Brain microvascular endothelial cell (primary cell): ENCODE results near the gene ATP13A2.

Source experiments
- DNase-seq: peaks from one replicate; pipeline ENCODE4 v3.0.0-alpha.2; 2020
- H3K27ac ChIP-seq: fragments of 250-450 bp; sonication (Bioruptor Pico); 2 replicates; pipeline ENCODE4 v1.5.1; 2020; ENCODE audit warnings: mild to moderate bottlenecking, moderate library complexity
- H3K27me3 ChIP-seq: fragments of 250-450 bp; sonication (Bioruptor Pico); replicated peaks from 2 replicates; pipeline ENCODE4 v1.5.1; 2020; ENCODE audit warnings: mild to moderate bottlenecking
- H3K36me3 ChIP-seq: fragments of 250-450 bp; sonication (Bioruptor Pico); replicated peaks from 2 replicates; pipeline ENCODE4 v1.5.1; 2020; ENCODE audit warnings: mild to moderate bottlenecking
- H3K4me3 ChIP-seq: 2 replicates; pipeline ENCODE4 v1.5.1; 2011; ENCODE audit warnings: low read depth, mild to moderate bottlenecking, control low read depth, low read length, moderate library complexity
- in situ Hi-C: cut with HindIII; loops from 2 replicates; pipeline ENCODE4 v1.10.0; 2017; ENCODE audit warnings: low sequenced_read_pairs, low pct_ligation_motif_present
- TF ChIP-seq, protein P1 (sequence below): IDR thresholded peaks from 2 replicates; pipeline ENCODE4 v1.5.1; 2011; ENCODE audit warnings: low read depth, mild to moderate bottlenecking, moderate library complexity, low read length, control low read depth, inconsistent platforms; ENCODE audit errors: missing control alignments

The ATP13A2 gene

GRCh38 chr1:16983649-16984048, 28.1 kb downstream of the ATP13A2 start:
- Histone ChIP-seq H3K27me3 (no peaks in the 10 kb centered on the region), H3K36me3 (peaks cover 10% of the 10 kb centered on the region), H3K4me3 (no peak overlapping the region), H3K27ac (no peak overlapping the region)
- in situ Hi-C loops: no loop called here
- DNase-seq: no peak
- TF ChIP-seq, protein P1, sequence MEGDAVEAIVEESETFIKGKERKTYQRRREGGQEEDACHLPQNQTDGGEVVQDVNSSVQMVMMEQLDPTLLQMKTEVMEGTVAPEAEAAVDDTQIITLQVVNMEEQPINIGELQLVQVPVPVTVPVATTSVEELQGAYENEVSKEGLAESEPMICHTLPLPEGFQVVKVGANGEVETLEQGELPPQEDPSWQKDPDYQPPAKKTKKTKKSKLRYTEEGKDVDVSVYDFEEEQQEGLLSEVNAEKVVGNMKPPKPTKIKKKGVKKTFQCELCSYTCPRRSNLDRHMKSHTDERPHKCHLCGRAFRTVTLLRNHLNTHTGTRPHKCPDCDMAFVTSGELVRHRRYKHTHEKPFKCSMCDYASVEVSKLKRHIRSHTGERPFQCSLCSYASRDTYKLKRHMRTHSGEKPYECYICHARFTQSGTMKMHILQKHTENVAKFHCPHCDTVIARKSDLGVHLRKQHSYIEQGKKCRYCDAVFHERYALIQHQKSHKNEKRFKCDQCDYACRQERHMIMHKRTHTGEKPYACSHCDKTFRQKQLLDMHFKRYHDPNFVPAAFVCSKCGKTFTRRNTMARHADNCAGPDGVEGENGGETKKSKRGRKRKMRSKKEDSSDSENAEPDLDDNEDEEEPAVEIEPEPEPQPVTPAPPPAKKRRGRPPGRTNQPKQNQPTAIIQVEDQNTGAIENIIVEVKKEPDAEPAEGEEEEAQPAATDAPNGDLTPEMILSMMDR: no peak

GRCh38 chr1:16982902-16983301, 28.8 kb downstream of the ATP13A2 start:
- in situ Hi-C loops: no loop called here
- Histone ChIP-seq H3K36me3 (peaks cover 6% of the 10 kb centered on the region), H3K27ac (no peak overlapping the region), H3K27me3 (no peaks in the 10 kb centered on the region), H3K4me3 (no peak overlapping the region)
- no peak for DNase-seq
- TF ChIP-seq, protein P1: no peak

- DNase-seq: peak; percentile 91
- H3K4me3 ChIP-seq: peak overlapping the region; percentile 80
- in situ Hi-C loops: no loop called here
- TF ChIP-seq, protein P1: no peak
- peaks cover 7% of the 10 kb centered on the region for H3K36me3 ChIP-seq
- H3K27me3 ChIP-seq: no peaks in the 10 kb centered on the region
- H3K27ac ChIP-seq: peak overlapping the region; percentile 81
These were observed 30.4 kb downstream of the ATP13A2 start for GRCh38 chr1:16981269-16981849.

GRCh38 chr1:16980473-16981268, 31.1 kb downstream of the ATP13A2 start, which contains the start of gene MFAP2:
Gene MFAP2 (minus strand): TSS chr1:16980620. CDS start chr1:16978273, 2,347 bp downstream.
- no peak for DNase-seq

GRCh38 chr1:16979475-16980327, 32.0 kb downstream of the ATP13A2 start:
- Histone ChIP-seq H3K36me3 (peaks cover 15% of the 10 kb centered on the region), H3K4me3 (peak overlapping the region; percentile 80), H3K27me3 (no peaks in the 10 kb centered on the region), H3K27ac (peak overlapping the region; percentile 81)
- in situ Hi-C loops: no loop called here
- TF ChIP-seq, protein P1: no peak
- no peak for DNase-seq

More at GRCh38 chr1:16980473-16981268, 31.1 kb downstream of the ATP13A2 start, which contains the start of gene MFAP2:
- H3K4me3 ChIP-seq: peak within 1 kb of the TSS; percentile 80
- in situ Hi-C loops: no loop called here
- TF ChIP-seq, protein P1: peak; percentile 2
- H3K27me3 ChIP-seq: no peaks in the 10 kb centered on the region
- peak within 1 kb of the TSS; percentile 81 for H3K27ac ChIP-seq
- peaks cover 7% of the 10 kb centered on the region for H3K36me3 ChIP-seq
